Uterus (tissue), 4 donors: ENCODE measurements around the gene JARID2. TPM values are rescaled to one million over a fixed set of nuclear protein-coding genes. Genes with fewer than 3 reads are reported as not detected.

Experiments used
- DNase-seq, 2 donors: peaks; one replicate each; pipeline ENCODE4 v3.0.0-alpha.2; 2019 to 2020
- H3K27ac ChIP-seq, 2 donors: fragments of 200-600 bp; sonication (generic); 1 replicate in 1 of 2; 2 replicates in 1 of 2; pipeline ENCODE4 v1.5.1; 2016 to 2018
- H3K27me3 ChIP-seq, 2 donors: fragments of 200-600 bp; sonication (generic); one replicate each; pipeline ENCODE4 v1.5.1; 2018 to 2019; ENCODE audit warnings: control low read depth in 1 of 2
- H3K36me3 ChIP-seq, 2 donors: fragments of 200-600 bp; sonication (generic); one replicate each; pipeline ENCODE4 v1.5.1; 2019; ENCODE audit warnings: control low read depth in 1 of 2
- H3K4me1 ChIP-seq, 2 donors: fragments of 200-600 bp; sonication (generic); one replicate each; pipeline ENCODE4 v1.5.1; 2018 to 2019; ENCODE audit warnings: control low read depth in 1 of 2
- H3K4me3 ChIP-seq, 2 donors: fragments of 200-600 bp; sonication (generic); 1 replicate in 1 of 2; 2 replicates in 1 of 2; pipeline ENCODE4 v1.5.1; 2018 to 2019; ENCODE audit warnings: mild to moderate bottlenecking in 1 of 2
- H3K9me3 ChIP-seq, 2 donors: fragments of 200-600 bp; sonication (generic); one replicate each; pipeline ENCODE4 v1.5.1; 2019; ENCODE audit warnings: control low read depth in 1 of 2
- CTCF ChIP-seq, 4 experiments: fragments of 200-600 bp in 2 of 4; fragments of 450-650 bp in 2 of 4; sonication (generic) in 2 of 4; IDR thresholded peaks; one replicate each; pipeline ENCODE4 v1.5.1; 2016 to 2019; ENCODE audit warnings: antibody characterized with exemption in 4 of 4, mild to moderate bottlenecking in 2 of 4, moderate library complexity in 1 of 4
- POLR2A ChIP-seq, 2 donors: fragments of 450-650 bp; IDR thresholded peaks; one replicate each; pipeline ENCODE4 v1.6.1; 2016; ENCODE audit warnings: antibody characterized with exemption in 2 of 2, mild to moderate bottlenecking in 1 of 2, moderate library complexity in 1 of 2
- intact Hi-C: fragments of 100-400 bp; cut with DNase I; formaldehyde crosslinking; loops from one replicate; pipeline ENCODE4 v1.15.1; 2023; ENCODE audit warnings: low total_unique reads
- total RNA-seq, 4 donors: library from RNA; depleted of rRNA in 3 of 4; stranded (reverse); fragments of >200 nt in 3 of 4; gene quantifications; one replicate each; pipeline versions ENCODE4 v1.1.0 to v1.2.4, GENCODE V29; 2014 to 2023
- donor health status: DM: yes; HTN: yes; CAD: no.

JARID2 gene
- total RNA-seq, 4 donors from 2014 or later, result 2.6 to 15.8 (median 8.0) TPM

GRCh38 chr6:15453186-15453585, 207.3 kb downstream of the JARID2 start:
- Histone ChIP-seq H3K9me3 (no peaks in the 10 kb centered on the region), H3K27me3 (no peaks in the 10 kb centered on the region), H3K27ac (no peak overlapping the region), H3K4me3 (no peak overlapping the region), H3K4me1 (no peaks in the 10 kb centered on the region), H3K36me3 (no peaks in the 10 kb centered on the region)
- no peak for TF ChIP-seq CTCF (IDR thresholded peaks at IDR 0.05)
- no peak for TF ChIP-seq POLR2A (IDR thresholded peaks at IDR 0.05)
- intact Hi-C loops, result no loop called here
- no peak for DNase-seq

DNA sequence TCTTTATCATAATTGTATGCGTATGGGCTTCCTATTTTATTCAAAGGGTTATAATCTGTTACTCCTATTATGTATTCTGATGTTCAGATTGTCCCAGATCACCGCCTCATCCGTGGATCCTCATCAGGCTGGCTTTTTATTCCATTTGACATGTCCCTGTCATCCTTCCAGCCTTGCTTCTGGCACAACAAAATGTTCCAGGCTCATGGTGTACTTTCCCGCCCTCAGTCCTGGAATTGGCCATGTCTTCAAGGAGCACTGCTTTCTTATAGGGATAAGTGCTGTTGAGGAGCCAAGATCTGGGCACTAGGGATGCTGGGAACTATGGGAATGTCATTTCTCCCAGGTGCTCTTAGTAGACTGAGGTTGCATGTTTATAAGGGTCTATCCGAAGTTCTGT, 207.8 kb downstream of the JARID2 start:
- H3K27ac ChIP-seq, result no peak overlapping the region
- H3K4me3 ChIP-seq, result no peak overlapping the region
- no peaks in the 10 kb centered on the region for H3K36me3 ChIP-seq
- TF ChIP-seq POLR2A (IDR thresholded peaks at IDR 0.05) (no peak), CTCF (IDR thresholded peaks at IDR 0.05) (no peak)
- no peaks in the 10 kb centered on the region for H3K4me1 ChIP-seq
- H3K27me3 ChIP-seq, result no peaks in the 10 kb centered on the region
- no peak for DNase-seq
- intact Hi-C loops, result no loop called here
- H3K9me3 ChIP-seq, result no peaks in the 10 kb centered on the region

DNA sequence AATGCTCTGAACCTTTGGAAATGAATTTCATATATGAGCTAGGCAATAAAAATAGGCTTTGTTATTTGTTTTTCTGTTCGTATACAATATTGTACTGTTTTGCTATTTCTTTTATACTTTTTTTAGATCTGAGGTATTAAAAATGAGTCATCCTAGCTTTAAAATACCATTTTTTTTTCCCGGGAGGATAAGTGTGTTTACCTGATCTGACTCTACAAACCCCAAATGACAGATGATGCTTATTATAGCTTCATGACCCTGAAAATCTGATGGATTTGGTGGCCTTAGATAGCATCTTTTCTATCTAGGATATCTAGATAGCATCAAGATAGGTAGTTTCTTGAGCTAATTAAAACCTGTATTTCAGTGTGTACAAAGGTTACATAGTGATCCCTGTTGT, 210.6 kb downstream of the JARID2 start:
- H3K27me3 ChIP-seq, result no peaks in the 10 kb centered on the region
- no peak overlapping the region for H3K27ac ChIP-seq
- no peaks in the 10 kb centered on the region for H3K4me1 ChIP-seq
- TF ChIP-seq POLR2A (IDR thresholded peaks at IDR 0.05), result no peak
- no peak for TF ChIP-seq CTCF (IDR thresholded peaks at IDR 0.05)
- no peaks in the 10 kb centered on the region for H3K9me3 ChIP-seq
- intact Hi-C loops, result no loop called here
- H3K4me3 ChIP-seq, result no peak overlapping the region
- no peak for DNase-seq
- no peaks in the 10 kb centered on the region for H3K36me3 ChIP-seq

GRCh38 chr6:15457121-15457650, 211.3 kb downstream of the JARID2 start:
- no peak overlapping the region for H3K4me3 ChIP-seq
- intact Hi-C loops, result no loop called here
- no peak for TF ChIP-seq POLR2A (IDR thresholded peaks at IDR 0.05)
- TF ChIP-seq CTCF (IDR thresholded peaks at IDR 0.05), result no peak
- no peaks in the 10 kb centered on the region for H3K9me3 ChIP-seq
- H3K27ac ChIP-seq, result no peak overlapping the region
- H3K27me3 ChIP-seq, result no peaks in the 10 kb centered on the region
- H3K4me1 ChIP-seq, result no peaks in the 10 kb centered on the region
- DNase-seq, result no peak
- no peaks in the 10 kb centered on the region for H3K36me3 ChIP-seq

GRCh38 chr6:15458021-15458459, 212.2 kb downstream of the JARID2 start:
- no peak overlapping the region for H3K27ac ChIP-seq
- no peaks in the 10 kb centered on the region for H3K4me1 ChIP-seq
- TF ChIP-seq POLR2A (IDR thresholded peaks at IDR 0.05) (no peak), CTCF (IDR thresholded peaks at IDR 0.05) (no peak)
- no peaks in the 10 kb centered on the region for H3K27me3 ChIP-seq
- H3K4me3 ChIP-seq, result no peak overlapping the region
- DNase-seq, result no peak
- intact Hi-C loops, result no loop called here
- H3K36me3 ChIP-seq, result no peaks in the 10 kb centered on the region
- no peaks in the 10 kb centered on the region for H3K9me3 ChIP-seq
